A549 (cell line): ENCODE data around the gene CRISPLD2. TPM values are rescaled to one million over a fixed set of nuclear protein-coding genes. Genes with fewer than 3 reads are reported as not detected.

Experiments used
- ATAC-seq, 2 experiments: fragments of 200-7000 bp in 1 of 2; fragments of >200 bp in 1 of 2; cut with Nextera tagmentation in 1 of 2; cut with Tn5 transposase in 1 of 2; 3 replicates each; pipeline versions ENCODE4 v1.8.0 to v1.9.1; 2018 to 2020; ENCODE audit warnings: mild to moderate bottlenecking in 1 of 2, moderate library complexity in 1 of 2
- CTCF ChIA-PET: fragments of 300-600 bp; sonication (Branson Sonifier 250); formaldehyde crosslinking; extraction: SDS; loops from one replicate; lab custom pipeline; 2021; ENCODE audit warnings: antibody characterized with exemption, inconsistent platforms; lab: Yijun Ruan, JAX
- POLR2A ChIA-PET: fragments of 350-600 bp; formaldehyde crosslinking; extraction: SDS; loops from one replicate; lab custom pipeline; 2021; ENCODE audit warnings: antibody characterized with exemption, inconsistent platforms; lab: Yijun Ruan, JAX
- DNase-seq, 2 experiments: peaks; one replicate each; pipeline versions ENCODE4 v3.0.0 to v3.0.0-alpha.2; 2011 to 2016; ENCODE audit warnings: low read depth in 1 of 2, low spot score in 1 of 2
- FAIRE-seq: peaks from 2 replicates; lab custom pipeline; 2011; peaks lifted over from hg19 to GRCh38; lab: Jason Lieb, UNC
- H3K27ac ChIP-seq, 2 experiments: fragments of >200 bp; sonication (Bioruptor Twin); formaldehyde crosslinking; 3 replicates each; pipeline ENCODE4 v1.5.1; 2016 to 2017
- H3K4me1 ChIP-seq: fragments of >200 bp; sonication (Bioruptor Twin); formaldehyde crosslinking; 3 replicates; pipeline ENCODE4 v1.6.1; 2016
- H3K4me2 ChIP-seq: fragments of >200 bp; sonication (Bioruptor Twin); formaldehyde crosslinking; 3 replicates; pipeline ENCODE4 v1.6.1; 2016
- H3K4me3 ChIP-seq: fragments of >200 bp; sonication (Bioruptor Twin); formaldehyde crosslinking; 3 replicates; pipeline ENCODE4 v1.5.1; 2016
- H3K9me3 ChIP-seq: fragments of >200 bp; sonication (Bioruptor Twin); formaldehyde crosslinking; 3 replicates; pipeline ENCODE4 v1.6.1; 2016
- CHD2 ChIP-seq: fragments of 150-350 bp; IDR thresholded peaks from 2 replicates; pipeline ENCODE4 v1.6.1; 2014; ENCODE audit warnings: low read length; ENCODE audit not compliant: partially characterized antibody
- EHF ChIP-seq: fragments of 250-450 bp; sonication (Bioruptor Pico); IDR thresholded peaks from 2 replicates; pipeline ENCODE4 v1.5.0; 2020; ENCODE audit warnings: mild to moderate bottlenecking
- FOSB ChIP-seq: fragments of 250-450 bp; sonication (Bioruptor Pico); IDR thresholded peaks from 2 replicates; pipeline ENCODE4 v1.5.0; 2020; ENCODE audit warnings: mild to moderate bottlenecking, moderate library complexity
- HEYL ChIP-seq: fragments of 250-450 bp; sonication (Bioruptor Pico); IDR thresholded peaks from 2 replicates; pipeline ENCODE4 v1.8.0; 2021; ENCODE audit warnings: mild to moderate bottlenecking, moderate library complexity
- JUN ChIP-seq, 2 experiments: fragments of >200 bp; sonication (Bioruptor Twin); formaldehyde crosslinking; IDR thresholded peaks; 2 replicates in 1 of 2; 3 replicates in 1 of 2; pipeline ENCODE4 v1.6.1; 2016 to 2017
- JUNB ChIP-seq: fragments of >200 bp; sonication (Bioruptor Twin); formaldehyde crosslinking; IDR thresholded peaks from 2 replicates; pipeline ENCODE4 v1.6.1; 2016
- KDM1A ChIP-seq: fragments of 200-600 bp; sonication (generic); IDR thresholded peaks from 2 replicates; pipeline ENCODE4 v1.6.1; 2016; ENCODE audit warnings: low read depth, mild to moderate bottlenecking
- MAFK ChIP-seq: fragments of 450-650 bp; IDR thresholded peaks from 2 replicates; pipeline ENCODE4 v1.6.1; 2014; ENCODE audit not compliant: partially characterized antibody
- MYC ChIP-seq: IDR thresholded peaks from 2 replicates; pipeline ENCODE4 v1.6.1; 2012; ENCODE audit warnings: mild to moderate bottlenecking, inconsistent platforms, low read length, improper control_type of control experiment, borderline replicate concordance
- NR3C1 ChIP-seq: fragments of >200 bp; sonication (Bioruptor Twin); formaldehyde crosslinking; IDR thresholded peaks from 3 replicates; pipeline ENCODE4 v1.6.1; 2017
- RAD21 ChIP-seq, 2 experiments: fragments of >200 bp in 1 of 2; sonication (Bioruptor Twin) in 1 of 2; formaldehyde crosslinking in 1 of 2; IDR thresholded peaks in 1 of 2; conservative IDR thresholded peaks in 1 of 2; 2 replicates in 1 of 2; 3 replicates in 1 of 2; pipeline ENCODE4 v1.6.1; 2012 to 2018; ENCODE audit warnings: inconsistent platforms in 1 of 2
- RARB ChIP-seq: fragments of 250-450 bp; sonication (Bioruptor Pico); IDR thresholded peaks from 2 replicates; pipeline ENCODE4 v1.8.0; 2021; ENCODE audit warnings: mild to moderate bottlenecking, moderate library complexity
- RCOR1 ChIP-seq: fragments of 150-350 bp; IDR thresholded peaks from 2 replicates; pipeline ENCODE4 v1.6.1; 2014; ENCODE audit warnings: antibody characterized with exemption, low read length, low read depth
- RFX5 ChIP-seq: fragments of 450-650 bp; IDR thresholded peaks from 2 replicates; pipeline ENCODE4 v1.7.1; 2014; ENCODE audit warnings: antibody characterized with exemption, mild to moderate bottlenecking, moderate library complexity
- TP53 ChIP-seq: fragments of 250-450 bp; sonication (Bioruptor Pico); IDR thresholded peaks from 2 replicates; pipeline ENCODE4 v1.5.0; 2021; ENCODE audit warnings: mild to moderate bottlenecking, moderate library complexity
- ZFP36 ChIP-seq: fragments of 450-650 bp; IDR thresholded peaks from 2 replicates; pipeline ENCODE4 v1.6.1; 2014; ENCODE audit warnings: borderline replicate concordance; ENCODE audit not compliant: partially characterized antibody
- WGBS: methylation state at CpG from one replicate; pipeline ENCODE4 v1.1.6; 2017; ENCODE audit errors: missing lambda C conversion rate; 5-methylcytosine and 5-hydroxymethylcytosine counted together
- polyA plus RNA-seq, 4 experiments: library from polyadenylated mRNA; depleted of rRNA in 3 of 4; stranded (reverse); fragments of >200 nt; fragmentation: RNase III in 1 of 4; extraction: RNeasy Plus Mini Kit Qiagen cat#74134 plus additional on column Dnase treatment in 1 of 4; gene quantifications; 2 replicates in 3 of 4; 3 replicates in 1 of 4; pipeline ENCODE4 v1.2.3, GENCODE V29; 2011 to 2017
- TF ChIP-seq, protein P1 (sequence below): fragments of 250-450 bp; sonication (Bioruptor Pico); IDR thresholded peaks from 2 replicates; pipeline ENCODE4 v1.5.0; 2021; ENCODE audit warnings: mild to moderate bottlenecking, moderate library complexity, borderline replicate concordance
- TF ChIP-seq, protein P2 (sequence below): fragments of >200 bp; sonication (Bioruptor Twin); formaldehyde crosslinking; IDR thresholded peaks from 3 replicates; pipeline ENCODE4 v1.5.1; 2016
- TF ChIP-seq, protein P3 (sequence below): IDR thresholded peaks from 2 replicates; pipeline ENCODE4 v1.6.1; 2012; ENCODE audit warnings: low read depth, borderline replicate concordance
- TF ChIP-seq, protein P4 (sequence below): IDR thresholded peaks from 2 replicates; pipeline ENCODE4 v1.6.1; 2012
- TF ChIP-seq, protein P5 (sequence below): IDR thresholded peaks from 2 replicates; pipeline ENCODE4 v1.6.1; 2012

CRISPLD2 gene
- polyA plus RNA-seq, 2 of the 4 experiments (the other 2 are of a cell fraction), result 0.85 to 1.6 TPM

DNA sequence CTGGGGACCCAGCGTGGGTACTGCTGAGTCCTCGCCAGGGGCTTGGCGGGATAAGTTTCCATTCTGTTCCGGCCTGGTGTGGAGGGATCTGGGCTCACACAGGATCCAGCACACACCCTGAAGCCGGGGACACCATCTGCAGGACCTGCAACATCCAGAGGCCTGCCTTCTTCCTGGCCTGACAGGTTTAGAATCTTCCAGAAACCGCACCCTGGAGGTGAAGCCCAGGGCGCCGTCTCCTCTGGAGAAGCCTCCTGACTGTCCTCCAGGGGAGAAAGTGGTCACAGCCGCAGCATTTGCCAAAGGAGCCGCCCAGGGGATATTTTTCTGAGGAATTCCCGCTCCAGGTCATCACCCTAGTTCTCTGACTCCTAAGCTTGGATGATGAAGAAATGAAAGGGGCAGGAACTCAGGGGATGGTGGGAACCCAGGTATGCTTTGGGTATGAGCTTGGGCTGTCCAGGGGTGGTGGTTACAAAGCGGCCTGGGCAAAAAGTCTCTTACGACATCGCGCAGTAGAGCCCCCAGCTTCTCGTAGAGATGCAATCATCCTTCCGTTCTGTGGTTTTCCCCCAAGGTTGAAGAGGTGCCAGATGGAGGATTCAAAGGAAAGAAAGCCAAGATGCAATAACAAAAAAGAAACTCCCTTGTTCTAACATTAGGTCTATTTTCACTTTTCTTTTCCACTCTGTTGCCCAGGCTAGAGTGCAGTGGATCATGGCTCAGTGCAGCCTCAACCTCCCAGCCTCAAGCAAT lies 9.1 kb upstream of the CRISPLD2 start:
- DNase-seq, result no peak
- Histone ChIP-seq H3K9me3 (no peaks in the 10 kb centered on the region; the same call in 2 of the 3 replicates), H3K4me3 (no peak overlapping the region), H3K27ac (no peak overlapping the region), H3K4me2 (no peak overlapping the region), H3K4me1 (peaks cover 9% of the 10 kb centered on the region; the same call in 1 of the 3 replicates)
- CTCF ChIA-PET, result interaction anchor here (1.3 to 1.4 kb wide), 3 partner anchors 9 to 55 kb away, joined by 3 to 7 read pairs (median 3); partner anchors contain the start of gene CRISPLD2
- ATAC-seq, result no peak
- POLR2A ChIA-PET, result no interaction called here
- FAIRE-seq, result no peak
- 68% methylated on average over 17 of the region's 17 CpGs for WGBS
- TF ChIP-seq, protein P1, sequence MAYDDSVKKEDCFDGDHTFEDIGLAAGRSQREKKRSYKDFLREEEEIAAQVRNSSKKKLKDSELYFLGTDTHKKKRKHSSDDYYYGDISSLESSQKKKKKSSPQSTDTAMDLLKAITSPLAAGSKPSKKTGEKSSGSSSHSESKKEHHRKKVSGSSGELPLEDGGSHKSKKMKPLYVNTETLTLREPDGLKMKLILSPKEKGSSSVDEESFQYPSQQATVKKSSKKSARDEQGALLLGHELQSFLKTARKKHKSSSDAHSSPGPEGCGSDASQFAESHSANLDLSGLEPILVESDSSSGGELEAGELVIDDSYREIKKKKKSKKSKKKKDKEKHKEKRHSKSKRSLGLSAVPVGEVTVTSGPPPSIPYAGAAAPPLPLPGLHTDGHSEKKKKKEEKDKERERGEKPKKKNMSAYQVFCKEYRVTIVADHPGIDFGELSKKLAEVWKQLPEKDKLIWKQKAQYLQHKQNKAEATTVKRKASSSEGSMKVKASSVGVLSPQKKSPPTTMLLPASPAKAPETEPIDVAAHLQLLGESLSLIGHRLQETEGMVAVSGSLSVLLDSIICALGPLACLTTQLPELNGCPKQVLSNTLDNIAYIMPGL (CRISPR knock-in tag), result no peak
- TF ChIP-seq ZFP36 (no peak), EHF (CRISPR knock-in tag) (no peak), RFX5 (no peak), JUNB (no peak), JUN (IDR thresholded peaks at IDR 0.05) (no peak), RAD21 (conservative IDR thresholded peaks at IDR 0.05 in 1 of 2, IDR thresholded peaks at IDR 0.05 in 1 of 2) (no peak)

DNA sequence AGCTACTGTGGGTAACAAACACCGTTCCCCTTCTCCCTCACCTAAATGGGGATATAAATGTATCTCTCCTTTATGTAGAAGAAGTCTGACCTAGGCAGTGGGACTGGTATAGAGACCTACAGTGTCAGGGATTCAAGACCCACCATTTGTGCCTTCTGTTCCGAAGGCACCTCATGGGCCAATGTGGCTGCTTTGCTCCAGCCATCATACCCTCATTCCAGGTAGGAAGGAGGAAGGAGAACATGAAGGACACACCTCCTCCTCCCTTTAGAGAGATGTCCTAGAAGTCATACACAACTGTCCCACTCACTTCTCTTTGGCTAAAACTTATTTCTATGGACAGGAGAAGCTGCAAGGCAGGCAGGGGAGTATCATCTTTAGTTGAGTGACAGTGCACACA lies 8.3 kb upstream of the CRISPLD2 start:
- 92% methylated on average over 2 of the region's 2 CpGs for whole genome bisulfite sequencing
- no peak for TF ChIP-seq HEYL (CRISPR knock-in tag)
- TF ChIP-seq ZFP36, result no peak
- no peak for TF ChIP-seq NR3C1
- TF ChIP-seq, protein P2, sequence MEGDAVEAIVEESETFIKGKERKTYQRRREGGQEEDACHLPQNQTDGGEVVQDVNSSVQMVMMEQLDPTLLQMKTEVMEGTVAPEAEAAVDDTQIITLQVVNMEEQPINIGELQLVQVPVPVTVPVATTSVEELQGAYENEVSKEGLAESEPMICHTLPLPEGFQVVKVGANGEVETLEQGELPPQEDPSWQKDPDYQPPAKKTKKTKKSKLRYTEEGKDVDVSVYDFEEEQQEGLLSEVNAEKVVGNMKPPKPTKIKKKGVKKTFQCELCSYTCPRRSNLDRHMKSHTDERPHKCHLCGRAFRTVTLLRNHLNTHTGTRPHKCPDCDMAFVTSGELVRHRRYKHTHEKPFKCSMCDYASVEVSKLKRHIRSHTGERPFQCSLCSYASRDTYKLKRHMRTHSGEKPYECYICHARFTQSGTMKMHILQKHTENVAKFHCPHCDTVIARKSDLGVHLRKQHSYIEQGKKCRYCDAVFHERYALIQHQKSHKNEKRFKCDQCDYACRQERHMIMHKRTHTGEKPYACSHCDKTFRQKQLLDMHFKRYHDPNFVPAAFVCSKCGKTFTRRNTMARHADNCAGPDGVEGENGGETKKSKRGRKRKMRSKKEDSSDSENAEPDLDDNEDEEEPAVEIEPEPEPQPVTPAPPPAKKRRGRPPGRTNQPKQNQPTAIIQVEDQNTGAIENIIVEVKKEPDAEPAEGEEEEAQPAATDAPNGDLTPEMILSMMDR, result no peak
- TF ChIP-seq, protein P3, sequence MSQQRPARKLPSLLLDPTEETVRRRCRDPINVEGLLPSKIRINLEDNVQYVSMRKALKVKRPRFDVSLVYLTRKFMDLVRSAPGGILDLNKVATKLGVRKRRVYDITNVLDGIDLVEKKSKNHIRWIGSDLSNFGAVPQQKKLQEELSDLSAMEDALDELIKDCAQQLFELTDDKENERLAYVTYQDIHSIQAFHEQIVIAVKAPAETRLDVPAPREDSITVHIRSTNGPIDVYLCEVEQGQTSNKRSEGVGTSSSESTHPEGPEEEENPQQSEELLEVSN, result no peak
- no peak for TF ChIP-seq KDM1A
- no peak for TF ChIP-seq TP53 (CRISPR knock-in tag)
- TF ChIP-seq, protein P4, sequence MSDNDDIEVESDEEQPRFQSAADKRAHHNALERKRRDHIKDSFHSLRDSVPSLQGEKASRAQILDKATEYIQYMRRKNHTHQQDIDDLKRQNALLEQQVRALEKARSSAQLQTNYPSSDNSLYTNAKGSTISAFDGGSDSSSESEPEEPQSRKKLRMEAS, result no peak
- TF ChIP-seq, protein P5, sequence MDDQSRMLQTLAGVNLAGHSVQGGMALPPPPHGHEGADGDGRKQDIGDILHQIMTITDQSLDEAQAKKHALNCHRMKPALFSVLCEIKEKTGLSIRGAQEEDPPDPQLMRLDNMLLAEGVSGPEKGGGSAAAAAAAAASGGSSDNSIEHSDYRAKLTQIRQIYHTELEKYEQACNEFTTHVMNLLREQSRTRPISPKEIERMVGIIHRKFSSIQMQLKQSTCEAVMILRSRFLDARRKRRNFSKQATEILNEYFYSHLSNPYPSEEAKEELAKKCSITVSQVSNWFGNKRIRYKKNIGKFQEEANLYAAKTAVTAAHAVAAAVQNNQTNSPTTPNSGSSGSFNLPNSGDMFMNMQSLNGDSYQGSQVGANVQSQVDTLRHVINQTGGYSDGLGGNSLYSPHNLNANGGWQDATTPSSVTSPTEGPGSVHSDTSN, result no peak
- TF ChIP-seq FOSB (CRISPR knock-in tag), result no peak
- TF ChIP-seq MAFK, result no peak
- no peak for TF ChIP-seq RARB
- TF ChIP-seq MYC, result no peak
- TF ChIP-seq RCOR1, result no peak
- TF ChIP-seq CHD2, result no peak
- CTCF ChIA-PET, result interaction anchor here (1.0 to 1.3 kb wide), 3 partner anchors 9 to 113 kb away, joined by 3 to 7 read pairs (median 3); partner anchors contain the start of gene CRISPLD2
- no peak overlapping the region for H3K4me3 ChIP-seq
- peaks cover 4% of the 10 kb centered on the region; the same call in 1 of the 3 replicates for H3K4me1 ChIP-seq
- FAIRE-seq (no peak), DNase-seq (no peak), ATAC-seq (no peak)
- no peak overlapping the region for H3K27ac ChIP-seq
- no peaks in the 10 kb centered on the region; the same call in 2 of the 3 replicates for H3K9me3 ChIP-seq
- no peak overlapping the region for H3K4me2 ChIP-seq
- POLR2A ChIA-PET, result no interaction called here
